Fibroblast of villous mesenchyme (primary cell): ENCODE results near the gene MBNL2. TPM values are rescaled to one million over a fixed set of nuclear protein-coding genes. Genes with fewer than 3 reads are reported as not detected.
A peak's percentile ranks its signal among the peaks of the same experiment; 100 is the strongest.

Experiments used
- DNase-seq: peaks from one replicate; pipeline ENCODE4 v3.0.0-alpha.2; 2010; ENCODE audit warnings: low read depth
- H3K4me3 ChIP-seq: 2 replicates; pipeline ENCODE4 v1.5.1; 2011; ENCODE audit warnings: low read depth, mild to moderate bottlenecking, low read length
- total RNA-seq: library from RNA; depleted of rRNA; stranded (reverse); fragments of >200 nt; gene quantifications from 2 replicates; pipeline ENCODE4 v1.2.3, GENCODE V29; 2012
- TF ChIP-seq, protein P1 (sequence below): IDR thresholded peaks from 2 replicates; pipeline ENCODE4 v1.5.1; 2012; ENCODE audit warnings: low read depth, mild to moderate bottlenecking, low read length; ENCODE audit not compliant: insufficient read depth

MBNL2 gene
- total RNA-seq, 1 donor, result 120 TPM

GRCh38 chr13:97318532-97318931 is 96.4 kb downstream of the MBNL2 start:
- peak; percentile 29 for DNase-seq
- TF ChIP-seq, protein P1, sequence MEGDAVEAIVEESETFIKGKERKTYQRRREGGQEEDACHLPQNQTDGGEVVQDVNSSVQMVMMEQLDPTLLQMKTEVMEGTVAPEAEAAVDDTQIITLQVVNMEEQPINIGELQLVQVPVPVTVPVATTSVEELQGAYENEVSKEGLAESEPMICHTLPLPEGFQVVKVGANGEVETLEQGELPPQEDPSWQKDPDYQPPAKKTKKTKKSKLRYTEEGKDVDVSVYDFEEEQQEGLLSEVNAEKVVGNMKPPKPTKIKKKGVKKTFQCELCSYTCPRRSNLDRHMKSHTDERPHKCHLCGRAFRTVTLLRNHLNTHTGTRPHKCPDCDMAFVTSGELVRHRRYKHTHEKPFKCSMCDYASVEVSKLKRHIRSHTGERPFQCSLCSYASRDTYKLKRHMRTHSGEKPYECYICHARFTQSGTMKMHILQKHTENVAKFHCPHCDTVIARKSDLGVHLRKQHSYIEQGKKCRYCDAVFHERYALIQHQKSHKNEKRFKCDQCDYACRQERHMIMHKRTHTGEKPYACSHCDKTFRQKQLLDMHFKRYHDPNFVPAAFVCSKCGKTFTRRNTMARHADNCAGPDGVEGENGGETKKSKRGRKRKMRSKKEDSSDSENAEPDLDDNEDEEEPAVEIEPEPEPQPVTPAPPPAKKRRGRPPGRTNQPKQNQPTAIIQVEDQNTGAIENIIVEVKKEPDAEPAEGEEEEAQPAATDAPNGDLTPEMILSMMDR, result no peak
- no peak overlapping the region for H3K4me3 ChIP-seq

- DNase-seq, result peak; percentile 54
- TF ChIP-seq, protein P1, result no peak
- no peak overlapping the region for H3K4me3 ChIP-seq
Observed at GRCh38 chr13:97319113-97319720, 97.1 kb downstream of the MBNL2 start.

DNA sequence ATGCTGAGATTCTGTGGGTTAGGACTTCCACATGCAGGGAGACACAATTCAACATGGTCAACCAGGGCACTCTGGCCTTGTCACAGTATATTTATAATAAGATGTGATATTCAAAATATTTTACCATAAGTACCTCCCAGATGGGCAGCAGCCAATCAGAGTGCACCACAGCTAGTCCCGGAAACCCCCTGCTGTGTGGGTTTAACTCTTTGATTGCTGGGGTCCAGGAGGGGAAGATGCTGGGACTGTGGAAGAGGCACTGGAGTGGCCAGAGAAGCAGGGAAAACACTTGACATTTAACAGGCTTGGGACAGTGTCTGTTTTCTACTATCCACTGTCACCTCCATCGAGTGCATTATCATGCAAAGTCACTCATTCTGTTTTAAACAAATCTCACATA is 99.0 kb downstream of the MBNL2 start:
- TF ChIP-seq, protein P1, result no peak
- H3K4me3 ChIP-seq, result no peak overlapping the region
- no peak for DNase-seq

GRCh38 chr13:97321616-97322321 is 99.6 kb downstream of the MBNL2 start:
- TF ChIP-seq, protein P1, result no peak
- no peak for DNase-seq
- no peak overlapping the region for H3K4me3 ChIP-seq

DNA sequence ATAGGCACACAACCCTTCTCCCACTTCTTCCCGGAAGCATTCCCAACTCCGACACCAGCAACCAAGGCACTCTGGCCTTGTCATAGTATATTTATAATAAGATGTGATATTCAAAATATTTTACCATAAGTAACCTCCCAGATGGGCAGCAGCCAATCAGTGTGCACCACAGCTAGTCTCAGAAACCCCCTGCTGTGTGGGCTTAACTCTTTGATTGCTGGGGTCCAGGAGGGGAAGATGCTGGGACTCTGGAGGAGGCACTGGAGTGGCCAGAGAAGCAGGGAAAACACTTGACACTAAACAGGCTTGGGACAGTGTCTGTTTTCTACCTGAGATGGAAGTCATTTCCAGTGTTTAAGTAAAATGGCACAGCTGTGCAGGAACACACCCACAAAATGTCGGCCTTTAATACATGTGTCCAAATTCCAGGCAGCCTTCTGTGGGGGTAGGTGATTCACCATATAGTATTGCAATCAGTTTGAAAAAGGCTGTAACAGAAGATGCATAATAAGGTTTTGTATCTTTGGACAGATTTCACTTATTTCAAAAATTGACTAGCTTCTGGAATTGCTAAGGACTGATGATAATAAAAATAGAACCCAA is 100.7 kb downstream of the MBNL2 start:
- H3K4me3 ChIP-seq, result no peak overlapping the region
- TF ChIP-seq, protein P1, result no peak
- no peak for DNase-seq

DNA sequence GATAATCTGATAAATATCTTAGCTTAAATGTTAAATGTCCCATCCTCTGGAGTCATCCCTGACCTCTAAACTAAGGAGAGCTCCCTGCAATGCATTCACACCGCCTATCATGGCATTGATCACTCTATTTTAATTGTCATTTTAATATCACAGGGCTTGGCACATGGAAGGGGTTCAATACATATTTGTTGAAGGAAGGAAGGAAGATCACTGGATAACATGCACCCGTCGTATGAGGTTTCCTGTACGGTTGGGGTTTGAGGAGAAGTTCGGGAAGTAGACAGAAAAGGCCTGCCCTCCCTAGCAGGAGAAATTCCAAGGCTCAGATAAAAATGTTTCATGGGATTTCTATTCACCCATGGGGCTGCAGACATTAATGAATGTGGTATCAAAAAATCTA is 102.0 kb downstream of the MBNL2 start:
- TF ChIP-seq, protein P1, result no peak
- H3K4me3 ChIP-seq, result no peak overlapping the region
- DNase-seq, result no peak
